HUDEP-2 (cell line): Measurements from ENCODE around the gene ICOS.
"Not testable (repeated sequence)": the region's sequence is repeated elsewhere in the genome, so short reads cannot be mapped to it uniquely, and the experiment has no call there.

Experiments
- DNase-seq, 76 experiments: peaks; one replicate each; lab custom pipeline; 2025; ENCODE audit not compliant: unreplicated experiment in 76 of 76; lab: John Stamatoyannopoulos, UW

The ICOS gene

DNA sequence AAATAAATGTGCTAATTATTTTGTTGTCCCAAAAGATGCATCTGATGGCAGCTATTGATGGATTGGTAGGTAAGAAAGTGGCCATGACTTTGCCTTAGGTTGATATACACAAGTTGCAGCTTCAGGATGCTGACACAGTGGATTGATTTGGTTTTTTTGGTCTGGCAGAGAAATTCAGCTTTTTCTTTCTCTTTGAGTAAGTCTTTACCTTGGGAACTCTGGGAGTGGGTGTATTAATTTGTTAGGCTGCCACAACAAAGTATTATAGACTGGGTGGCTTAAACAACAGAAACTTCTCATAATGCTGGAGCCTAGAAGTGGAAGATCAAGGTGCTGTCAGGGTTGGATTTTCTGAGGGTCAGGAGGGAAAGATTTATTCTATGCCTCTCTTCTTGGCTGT is 19.8 kb upstream of the ICOS start:
- no peak for DNase-seq

DNA sequence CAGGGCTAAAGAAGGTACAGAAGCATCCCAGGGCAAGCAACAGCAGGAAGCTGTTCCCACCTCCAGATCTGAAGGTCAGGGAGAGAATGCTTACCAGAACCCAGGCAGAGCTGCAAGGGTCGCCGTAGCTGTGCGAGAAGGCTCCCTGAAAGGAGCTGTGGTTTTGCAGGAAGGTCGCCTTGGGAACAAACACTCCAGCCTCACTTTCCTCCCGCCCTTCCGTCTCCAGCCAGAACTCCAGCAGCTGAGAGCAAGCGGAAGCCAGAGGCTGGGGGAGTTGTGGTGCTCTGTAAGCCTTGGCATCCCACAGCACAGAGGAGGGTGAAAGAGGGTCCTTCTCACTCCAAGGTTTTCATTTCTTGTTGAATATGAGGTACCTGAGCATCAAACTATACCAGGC is 18.3 kb upstream of the ICOS start:
- no peak for DNase-seq

GRCh38 chr2:203918839-203919238 is 17.7 kb upstream of the ICOS start:
- DNase-seq, result no peak

DNA sequence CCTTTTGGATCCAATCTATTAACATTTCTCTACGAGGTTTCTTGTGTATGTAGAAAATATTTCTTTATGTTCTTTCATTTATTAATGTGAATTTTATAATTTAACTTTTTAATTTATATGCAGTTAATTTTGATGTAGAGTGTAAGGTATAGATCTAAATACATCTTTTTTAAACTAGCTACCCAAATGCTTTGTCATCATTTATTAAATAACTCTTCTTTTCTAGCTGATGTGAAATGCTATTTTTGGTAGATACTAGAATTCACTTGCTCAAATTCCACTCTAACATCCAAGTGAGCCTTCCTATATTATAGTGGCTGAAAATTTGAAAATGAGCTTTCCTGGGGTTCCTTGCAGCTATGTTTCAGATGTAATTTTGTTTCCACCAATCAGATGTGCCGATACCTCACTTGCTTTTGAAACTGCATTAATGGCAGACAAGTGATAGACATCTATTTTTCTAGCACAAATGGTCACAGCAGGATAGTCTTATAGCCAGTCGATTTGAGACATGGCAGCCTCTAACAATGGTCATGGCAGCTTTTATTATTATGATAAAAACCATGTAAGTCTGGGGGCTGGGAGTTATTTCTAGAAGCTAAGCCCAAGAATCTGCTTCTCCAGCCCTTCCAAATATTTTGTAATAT is 10.9 kb upstream of the ICOS start:
- DNase-seq, result no peak

DNA sequence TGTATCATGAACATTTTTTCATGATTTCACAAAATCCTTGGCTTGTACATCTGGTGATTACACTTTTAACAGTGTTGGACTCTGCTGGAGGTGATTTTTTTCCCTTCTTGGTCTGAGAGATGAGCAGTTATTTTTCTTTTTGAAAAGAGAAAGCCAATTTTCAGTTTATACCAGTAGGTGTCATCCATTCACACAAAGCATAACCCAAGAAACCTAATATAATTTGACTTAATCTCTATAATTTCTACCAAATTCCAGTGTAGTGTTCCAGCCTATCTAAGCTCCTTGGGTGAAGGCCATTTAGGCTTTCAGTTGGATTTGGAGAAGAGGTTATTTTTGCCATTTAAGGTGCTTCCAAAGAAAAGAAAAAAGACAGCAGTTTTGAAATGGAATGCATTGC is 7.7 kb upstream of the ICOS start:
- no peak for DNase-seq

GRCh38 chr2:203931262-203931661 is 5.3 kb upstream of the ICOS start:
- not testable (repeated sequence) for DNase-seq

DNA sequence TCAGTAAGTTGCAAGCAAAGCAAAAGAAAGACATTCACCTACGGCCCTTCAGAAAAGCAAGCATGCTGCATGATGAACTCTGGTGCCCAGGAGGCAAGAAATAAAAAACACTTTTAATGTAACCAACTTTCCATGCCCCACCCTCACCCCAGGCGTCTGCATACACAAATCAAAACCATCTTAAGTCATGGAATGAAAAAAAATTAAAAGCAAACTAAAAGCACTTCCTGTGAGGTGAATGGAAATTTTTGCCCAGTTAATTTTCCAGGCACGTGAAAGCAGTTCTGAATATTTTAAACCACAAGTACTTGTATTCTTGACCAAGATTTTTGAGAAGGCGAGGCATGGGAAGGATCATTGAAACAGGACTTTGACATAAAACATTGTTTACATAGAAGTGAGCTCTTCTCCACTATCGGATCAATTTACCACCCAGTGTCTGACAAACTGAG is 2.5 kb upstream of the ICOS start:
- DNase-seq, result no peak

DNA sequence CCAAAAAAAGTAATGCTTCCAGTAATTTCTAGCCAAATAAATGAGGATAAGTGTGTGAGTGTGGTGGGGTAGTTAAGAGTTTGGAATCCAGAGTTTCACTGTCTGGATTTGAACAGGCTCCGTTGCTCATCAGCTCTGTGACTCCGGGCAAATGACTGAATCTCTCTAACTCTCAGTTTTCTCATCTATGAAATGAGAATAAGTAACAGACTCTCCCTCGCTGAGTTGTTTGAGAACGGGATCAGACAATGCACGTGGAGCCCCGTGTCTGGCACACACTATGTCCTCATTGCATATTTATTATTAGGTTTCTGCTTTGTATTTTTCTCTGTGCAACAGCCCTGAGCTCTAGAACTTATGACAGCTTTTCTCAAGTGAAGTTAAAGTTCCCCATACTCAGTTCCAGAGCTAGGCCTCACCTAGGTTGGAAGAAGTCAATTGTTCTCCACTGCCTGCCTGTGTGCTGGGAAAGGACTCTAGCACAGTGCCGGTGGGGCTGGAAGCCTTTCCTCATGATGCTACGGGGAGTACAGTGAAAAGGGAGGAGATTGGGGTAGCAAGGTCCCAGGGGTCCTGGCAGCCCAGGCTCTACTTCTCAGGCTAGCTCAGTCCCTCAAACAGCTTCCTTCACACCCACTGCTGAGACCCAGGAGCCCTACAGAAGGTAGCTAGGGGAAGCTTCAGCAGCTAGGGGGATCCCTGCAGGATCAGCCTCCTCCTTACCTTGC is 1.7 kb upstream of the ICOS start:
- no peak for DNase-seq

DNA sequence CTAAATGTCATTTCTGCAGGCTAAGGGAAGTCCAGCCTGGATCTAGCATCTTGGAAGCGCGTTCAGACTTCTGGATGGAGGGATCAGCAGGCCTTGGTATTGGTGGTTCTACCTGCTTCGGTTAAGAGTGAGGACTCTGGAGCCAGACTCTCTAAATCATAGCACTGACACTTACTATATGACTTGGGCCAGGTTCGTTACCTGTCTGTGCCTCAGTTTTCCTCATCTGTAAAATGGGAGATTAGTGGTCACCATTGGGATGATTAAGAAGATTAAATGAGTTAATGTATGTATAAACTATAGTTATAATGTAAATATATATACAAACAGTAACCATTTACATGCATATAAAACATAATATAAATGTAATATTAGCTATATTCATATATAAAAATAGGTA is 995 bp upstream of the ICOS start:
- DNase-seq, result no peak

DNA sequence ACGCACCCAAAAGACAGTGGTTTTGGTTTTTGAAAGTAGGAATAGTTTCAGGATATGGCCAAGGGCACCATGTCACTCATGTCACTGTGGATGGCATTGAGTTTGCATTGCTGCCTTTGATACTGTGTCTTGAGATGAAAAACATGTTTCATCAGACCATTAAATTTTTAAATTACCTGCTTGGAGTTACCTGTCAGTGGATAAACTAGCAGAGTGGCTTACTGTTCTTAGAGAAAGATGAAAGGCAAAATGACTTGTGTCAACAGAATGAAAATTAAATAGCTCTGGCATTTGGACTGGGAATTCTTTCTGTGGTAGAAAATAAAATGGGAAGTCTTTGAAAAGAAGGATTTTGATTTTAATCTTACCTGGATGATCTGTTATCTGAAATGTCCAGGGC is 386 bp downstream of the ICOS start:
- no peak for DNase-seq

GRCh38 chr2:203937788-203938187 is 1.2 kb downstream of the ICOS start:
- DNase-seq, result no peak

- DNase-seq, result no peak
These were observed 3.5 kb downstream of the ICOS start for GRCh38 chr2:203940039-203940438.

- not testable (repeated sequence) for DNase-seq
These were observed 7.2 kb downstream of the ICOS start for GRCh38 chr2:203943493-203944382.

- no peak for DNase-seq
These were observed 12.2 kb downstream of the ICOS start for GRCh38 chr2:203948733-203949132.

DNA sequence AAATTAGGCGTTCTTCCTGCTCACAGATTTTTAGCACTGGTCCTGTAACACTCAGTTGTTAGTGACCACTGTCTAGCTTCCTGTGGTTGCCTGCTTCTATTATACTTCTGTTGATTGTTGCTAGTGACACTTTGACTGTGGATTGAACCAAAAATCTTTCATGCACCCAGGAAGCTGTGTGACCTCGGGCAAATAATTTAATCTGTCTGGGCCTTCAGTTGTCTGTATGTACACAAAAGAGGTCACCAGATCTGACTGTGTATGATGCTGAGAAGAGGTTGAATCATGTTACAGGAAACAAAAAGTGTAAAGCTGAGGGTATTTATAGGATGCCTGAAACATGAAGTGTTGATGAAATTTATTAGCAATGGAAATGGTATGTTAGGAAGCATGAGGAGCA is 12.7 kb downstream of the ICOS start:
- no peak for DNase-seq

GRCh38 chr2:203951366-203951902 is 14.9 kb downstream of the ICOS start:
- no peak for DNase-seq

- no peak for DNase-seq
These were observed 22.7 kb downstream of the ICOS start for GRCh38 chr2:203959265-203959664.

- DNase-seq, result no peak
These were observed 23.1 kb downstream of the ICOS start for GRCh38 chr2:203959672-203960071.

DNA sequence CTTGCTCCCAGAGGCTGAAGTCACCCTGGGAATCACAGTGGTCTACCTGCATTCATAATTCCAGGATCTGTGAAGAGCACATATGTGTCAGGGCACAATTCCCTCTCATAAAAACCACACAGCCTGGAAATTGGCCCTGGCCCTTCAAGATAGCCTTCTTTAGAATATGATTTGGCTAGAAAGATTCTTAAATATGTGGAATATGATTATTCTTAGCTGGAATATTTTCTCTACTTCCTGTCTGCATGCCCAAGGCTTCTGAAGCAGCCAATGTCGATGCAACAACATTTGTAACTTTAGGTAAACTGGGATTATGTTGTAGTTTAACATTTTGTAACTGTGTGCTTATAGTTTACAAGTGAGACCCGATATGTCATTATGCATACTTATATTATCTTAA is 24.2 kb downstream of the ICOS start:
- DNase-seq, result no peak

GRCh38 chr2:203965190-203965589 is 28.6 kb downstream of the ICOS start:
- not testable (repeated sequence) for DNase-seq

GRCh38 chr2:203971251-203971650 is 34.7 kb downstream of the ICOS start:
- DNase-seq, result no peak
